Activated T-cell treated with anti-CD3 and anti-CD28 coated beads, Interleukin-2, amount 50 U/mL, for 1 hour (primary cell): Measurements from ENCODE around the gene KIF1B.
A peak's percentile ranks its signal among the peaks of the same experiment; 100 is the strongest.

Experiments used
- DNase-seq: peaks from one replicate; pipeline ENCODE4 v3.0.0-alpha.2; 2020

The KIF1B gene

GRCh38 chr1:10283318-10283984, 73.1 kb downstream of the KIF1B start:
- DNase-seq, result no peak

- no peak for DNase-seq
Measured at GRCh38 chr1:10286244-10286643, 75.9 kb downstream of the KIF1B start.

GRCh38 chr1:10287023-10287645, 76.8 kb downstream of the KIF1B start:
- DNase-seq, result no peak

GRCh38 chr1:10288029-10288615, 77.8 kb downstream of the KIF1B start:
- DNase-seq, result no peak

- no peak for DNase-seq
Measured at GRCh38 chr1:10291705-10292104, 81.3 kb downstream of the KIF1B start.

GRCh38 chr1:10292188-10292587, 81.8 kb downstream of the KIF1B start:
- DNase-seq, result no peak

GRCh38 chr1:10295481-10296085, 85.2 kb downstream of the KIF1B start:
- DNase-seq, result no peak

- no peak for DNase-seq
Measured at GRCh38 chr1:10299151-10299550, 88.8 kb downstream of the KIF1B start.

- DNase-seq, result no peak
Measured at GRCh38 chr1:10302416-10302815, 92.0 kb downstream of the KIF1B start.

- no peak for DNase-seq
Measured at GRCh38 chr1:10304295-10304694, 93.9 kb downstream of the KIF1B start.

- no peak for DNase-seq
Measured at GRCh38 chr1:10306435-10306834, 96.1 kb downstream of the KIF1B start.

GRCh38 chr1:10308001-10308400, 97.6 kb downstream of the KIF1B start:
- peak; percentile 19 for DNase-seq

- DNase-seq, result no peak
Measured at GRCh38 chr1:10309243-10310011, 99.1 kb downstream of the KIF1B start.

- no peak for DNase-seq
Measured at GRCh38 chr1:10316752-10317151, 106.4 kb downstream of the KIF1B start.

- DNase-seq, result no peak
Measured at GRCh38 chr1:10319750-10320149, 109.4 kb downstream of the KIF1B start.

- no peak for DNase-seq
Measured at GRCh38 chr1:10320336-10320735, 110.0 kb downstream of the KIF1B start.

GRCh38 chr1:10322821-10323220, 112.5 kb downstream of the KIF1B start:
- no peak for DNase-seq

- DNase-seq, result no peak
Measured at GRCh38 chr1:10324627-10325026, 114.3 kb downstream of the KIF1B start.

GRCh38 chr1:10325521-10325920, 115.2 kb downstream of the KIF1B start:
- DNase-seq, result no peak

- DNase-seq, result no peak
Measured at GRCh38 chr1:10326251-10326650, 115.9 kb downstream of the KIF1B start.

- no peak for DNase-seq
Measured at GRCh38 chr1:10328180-10328963, 118.0 kb downstream of the KIF1B start.

- DNase-seq, result no peak
Measured at GRCh38 chr1:10337436-10337835, 127.1 kb downstream of the KIF1B start.
